ENCODE measurements around the gene TIMM13.
"Not testable (repeated sequence)": the region's sequence is repeated elsewhere in the genome, so short reads cannot be mapped to it uniquely, and the experiment has no call there.

Gene TIMM13

DNA sequence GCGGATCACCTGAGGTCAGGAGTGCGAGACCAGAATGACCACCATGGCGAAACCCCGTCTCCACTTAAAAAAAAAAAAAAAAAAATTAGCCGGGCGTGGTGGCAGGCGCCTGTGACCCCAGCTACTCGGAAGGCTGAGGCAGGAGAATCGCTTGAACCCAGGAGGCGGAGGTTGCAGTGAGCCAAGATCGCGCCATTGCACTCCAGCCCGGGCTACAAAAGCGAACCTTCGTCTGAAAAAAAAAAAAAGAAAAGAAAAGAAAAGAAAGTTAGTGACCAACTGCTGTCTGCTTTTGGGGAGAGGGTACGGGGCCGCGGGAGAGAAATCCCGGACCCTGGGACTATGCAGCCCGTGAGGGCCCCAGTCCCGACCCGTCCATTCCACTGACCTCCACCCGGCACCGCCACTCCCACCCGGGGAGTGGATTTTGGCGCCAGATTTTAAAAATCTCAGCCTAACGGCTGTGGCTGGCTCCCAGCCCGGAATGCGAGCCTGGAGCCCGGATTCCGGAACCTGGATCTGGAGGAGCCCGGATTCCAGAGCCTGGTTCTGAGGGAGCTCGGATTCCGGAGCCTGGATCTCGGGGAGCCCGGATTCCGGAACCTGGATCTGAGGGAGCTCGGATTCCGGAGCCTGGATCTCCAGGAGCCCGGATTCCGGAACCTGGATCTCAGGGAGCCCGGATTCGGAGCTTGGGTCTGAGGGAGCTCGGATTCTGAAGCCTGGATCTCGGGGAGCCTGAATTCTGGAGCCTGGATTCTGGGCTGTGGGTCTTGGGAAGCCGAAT is 35.4 kb upstream of the TIMM13 start:
- Histone ChIP-seq H3K9me3 (ENCODE audit: control insufficient read depth, insufficient read depth, low read length) (no peaks in the 10 kb centered on the region), H3K79me2 (ENCODE audit: control insufficient read depth, low read length) (no peaks in the 10 kb centered on the region), H3K27ac (ENCODE audit: low read depth, low read length) (no peak overlapping the region), H3K4me1 (ENCODE audit: control insufficient read depth, low read length) (peaks cover 23% of the 10 kb centered on the region), H3K9me2 (replicated peaks; ENCODE audit: control insufficient read depth, low read length) (no peaks in the 10 kb centered on the region), H4K20me1 (ENCODE audit: control insufficient read depth, insufficient read depth, low read depth, low read length) (no peaks in the 10 kb centered on the region), H3F3A (ENCODE audit: control insufficient read depth, insufficient read depth) (no peaks in the 10 kb centered on the region; the same call in 1 of the 2 replicates), H3K36me3 (ENCODE audit: control insufficient read depth, low read length) (no peaks in the 10 kb centered on the region), H3K4me3 (ENCODE audit: low read length) (peak overlapping the region; percentile 80), H3K4me2 (ENCODE audit: low read length) (peak overlapping the region; percentile 88), H3K27me3 (ENCODE audit: control insufficient read depth, low read length) (peaks cover 8% of the 10 kb centered on the region)
- TF ChIP-seq CTCF (IDR thresholded peaks at IDR 0.05; ENCODE audit: low read depth, low read length, poor library complexity, severe bottlenecking): no peak
- no peak for TF ChIP-seq EZH2phosphoT487 (IDR thresholded peaks at IDR 0.05; ENCODE audit: borderline replicate concordance, low read length)

DNA sequence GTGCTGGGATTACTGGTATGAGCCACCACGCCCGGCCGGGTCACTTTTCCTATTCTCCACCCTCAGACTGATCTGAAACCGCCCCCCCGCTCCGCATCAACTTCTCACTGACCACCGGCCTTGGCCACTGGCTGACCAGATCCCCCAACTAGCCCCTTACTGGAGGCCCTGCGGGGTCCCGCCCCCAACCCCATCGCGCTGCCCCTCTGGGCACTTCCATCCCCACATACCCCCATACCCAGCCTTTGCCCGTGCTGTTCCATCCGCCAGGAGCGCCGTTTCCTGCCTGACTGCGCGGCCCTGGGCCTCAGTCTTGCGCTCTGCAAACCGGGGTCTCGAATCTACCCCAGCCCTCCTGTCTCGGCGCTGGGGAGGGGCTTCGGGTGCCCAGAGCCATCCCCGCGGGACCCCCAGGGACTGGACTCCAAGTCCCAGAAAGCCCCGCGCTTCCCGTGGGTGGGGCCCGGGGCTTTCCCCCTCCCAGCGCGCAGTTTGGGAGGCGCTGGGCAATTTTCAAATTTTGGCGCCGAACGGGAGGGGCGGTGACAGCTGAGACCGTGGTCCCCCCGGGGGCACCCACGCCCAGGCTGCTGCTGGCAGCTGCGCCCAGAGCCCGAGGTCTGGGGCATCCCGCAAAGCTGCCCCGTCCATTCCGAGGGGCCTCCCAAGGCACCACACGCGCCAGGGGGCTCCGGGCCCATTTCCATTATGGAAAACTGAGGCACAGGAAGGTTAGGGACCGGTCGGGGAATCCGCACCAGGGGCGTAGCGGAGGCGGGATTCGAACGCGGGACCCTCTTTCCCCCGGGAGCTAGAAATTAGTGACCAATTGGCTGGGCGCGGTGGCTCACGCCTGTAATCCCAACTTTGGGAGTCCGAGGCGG is 34.6 kb upstream of the TIMM13 start:
- peaks cover 8% of the 10 kb centered on the region for H3K27me3 ChIP-seq (ENCODE audit: control insufficient read depth, low read length)
- TF ChIP-seq EZH2phosphoT487 (IDR thresholded peaks at IDR 0.05; ENCODE audit: borderline replicate concordance, low read length) (no peak), CTCF (IDR thresholded peaks at IDR 0.05; ENCODE audit: low read depth, low read length, poor library complexity, severe bottlenecking) (no peak)
- peaks cover 3% of the 10 kb centered on the region; the same call in 1 of the 2 replicates for H3K79me2 ChIP-seq (ENCODE audit: control insufficient read depth, low read length)
- no peaks in the 10 kb centered on the region for H3K36me3 ChIP-seq (ENCODE audit: control insufficient read depth, low read length)
- peak overlapping the region; percentile 80 for H3K4me3 ChIP-seq (ENCODE audit: low read length)
- H3K9me2 ChIP-seq (replicated peaks; ENCODE audit: control insufficient read depth, low read length): no peaks in the 10 kb centered on the region
- H3K4me1 ChIP-seq (ENCODE audit: control insufficient read depth, low read length): peaks cover 26% of the 10 kb centered on the region
- peak overlapping the region; percentile 88 for H3K4me2 ChIP-seq (ENCODE audit: low read length)
- no peak overlapping the region for H3K27ac ChIP-seq (ENCODE audit: low read depth, low read length)
- H4K20me1 ChIP-seq (ENCODE audit: control insufficient read depth, insufficient read depth, low read depth, low read length): no peaks in the 10 kb centered on the region
- H3K9me3 ChIP-seq (ENCODE audit: control insufficient read depth, insufficient read depth, low read length): no peaks in the 10 kb centered on the region
- H3F3A ChIP-seq (ENCODE audit: control insufficient read depth, insufficient read depth): no peaks in the 10 kb centered on the region; the same call in 1 of the 2 replicates

DNA sequence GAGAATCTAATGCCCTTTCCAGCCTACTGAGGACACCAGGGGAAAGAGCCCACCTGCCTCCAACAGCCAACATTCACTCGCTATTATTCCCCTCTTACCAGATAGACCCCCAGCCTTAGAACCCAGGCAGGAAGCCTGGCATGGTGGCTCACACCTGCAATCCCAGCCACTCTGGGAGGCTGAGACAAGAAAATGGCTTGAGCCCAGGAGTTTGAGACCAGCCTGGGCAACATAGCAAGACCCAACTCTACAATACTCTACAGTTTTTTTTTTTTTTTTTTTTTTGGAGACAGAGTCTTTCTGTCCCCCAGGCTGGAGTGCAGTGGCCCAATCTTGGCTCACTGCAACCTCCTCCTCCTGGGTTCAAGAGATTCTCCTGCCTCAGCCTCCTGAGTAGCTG is 32.9 kb upstream of the TIMM13 start:
- Histone ChIP-seq H3K9me3 (ENCODE audit: control insufficient read depth, insufficient read depth, low read length) (no peaks in the 10 kb centered on the region), H4K20me1 (ENCODE audit: control insufficient read depth, insufficient read depth, low read depth, low read length) (peaks cover 6% of the 10 kb centered on the region; the same call in 1 of the 2 replicates), H3K27me3 (ENCODE audit: control insufficient read depth, low read length) (peaks cover 8% of the 10 kb centered on the region), H3K4me3 (ENCODE audit: low read length) (no peak overlapping the region), H3F3A (ENCODE audit: control insufficient read depth, insufficient read depth) (no peaks in the 10 kb centered on the region; the same call in 1 of the 2 replicates), H3K79me2 (ENCODE audit: control insufficient read depth, low read length) (peaks cover 17% of the 10 kb centered on the region), H3K27ac (ENCODE audit: low read depth, low read length) (no peak overlapping the region), H3K4me2 (ENCODE audit: low read length) (no peak overlapping the region), H3K9me2 (replicated peaks; ENCODE audit: control insufficient read depth, low read length) (no peaks in the 10 kb centered on the region), H3K4me1 (ENCODE audit: control insufficient read depth, low read length) (peaks cover 28% of the 10 kb centered on the region), H3K36me3 (ENCODE audit: control insufficient read depth, low read length) (peaks cover 12% of the 10 kb centered on the region)
- TF ChIP-seq EZH2phosphoT487 (IDR thresholded peaks at IDR 0.05; ENCODE audit: borderline replicate concordance, low read length): no peak
- no peak for TF ChIP-seq CTCF (IDR thresholded peaks at IDR 0.05; ENCODE audit: low read depth, low read length, poor library complexity, severe bottlenecking)

DNA sequence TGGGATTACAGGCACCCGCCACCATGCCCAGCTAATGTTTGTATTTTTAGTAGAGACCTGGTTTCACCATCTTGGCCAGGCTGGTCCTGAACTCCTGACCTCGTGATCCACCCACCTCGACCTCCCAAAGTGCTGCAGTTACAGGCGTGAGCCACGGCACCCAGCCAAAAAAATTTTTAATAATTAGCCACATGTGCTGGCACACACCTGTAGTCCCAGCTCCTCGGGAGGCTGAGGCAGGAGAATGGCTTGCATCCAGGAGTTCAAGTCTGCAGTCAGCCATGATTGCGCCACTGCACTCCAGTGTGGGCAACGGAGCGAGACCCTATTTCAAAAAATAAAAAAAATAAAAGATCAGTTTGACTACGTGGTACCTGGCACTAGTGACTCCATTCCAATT is 31.4 kb upstream of the TIMM13 start:
- not testable (repeated sequence) for H3K27me3 ChIP-seq (ENCODE audit: control insufficient read depth, low read length); H3K9me2 ChIP-seq (replicated peaks; ENCODE audit: control insufficient read depth, low read length); H3F3A ChIP-seq (ENCODE audit: control insufficient read depth, insufficient read depth); H4K20me1 ChIP-seq (ENCODE audit: control insufficient read depth, insufficient read depth, low read depth, low read length); H3K9me3 ChIP-seq (ENCODE audit: control insufficient read depth, insufficient read depth, low read length); H3K4me2 ChIP-seq (ENCODE audit: low read length); H3K4me3 ChIP-seq (ENCODE audit: low read length); H3K27ac ChIP-seq (ENCODE audit: low read depth, low read length)
- Histone ChIP-seq H3K4me1 (ENCODE audit: control insufficient read depth, low read length) (peaks cover 40% of the 10 kb centered on the region), H3K36me3 (ENCODE audit: control insufficient read depth, low read length) (peaks cover 14% of the 10 kb centered on the region), H3K79me2 (ENCODE audit: control insufficient read depth, low read length) (peaks cover 32% of the 10 kb centered on the region)

Measured in DOHH2 (cell line).